NCI-H345 treated with DMSO at 0.1 percent for 48 hours (cell line): Measurements from ENCODE around the gene SLC12A8.

ENCODE experiments used
- DNase-seq: peaks from one replicate; lab custom pipeline; 2025; ENCODE audit not compliant: unreplicated experiment; lab: John Stamatoyannopoulos, UW

Gene SLC12A8

DNA sequence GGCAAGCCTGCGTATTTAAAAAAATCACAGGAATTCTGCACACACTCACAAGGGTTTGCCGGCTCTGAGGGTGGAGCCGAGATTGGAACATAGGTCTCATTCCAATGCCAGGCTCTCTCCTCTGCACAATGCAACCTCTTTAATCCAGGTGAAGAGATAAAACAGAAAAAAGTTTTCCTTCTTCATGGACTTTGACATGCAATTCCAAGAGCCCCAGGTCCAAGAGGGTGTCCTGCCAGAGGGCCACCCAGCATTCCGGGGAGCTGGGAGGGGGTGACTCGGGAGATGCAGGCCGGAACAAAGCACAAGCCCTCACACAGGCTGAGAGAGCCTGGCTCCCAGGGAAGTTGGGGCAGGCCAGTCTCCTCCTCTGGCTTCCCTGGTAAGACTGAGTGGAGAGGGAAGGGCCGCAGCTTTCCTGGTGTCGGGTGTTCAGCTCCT, 6.7 kb upstream of the SLC12A8 start:
- DNase-seq, result no peak

- no peak for DNase-seq
Observed at GRCh38 chr3:125214738-125215137, 2.2 kb upstream of the SLC12A8 start.

DNA sequence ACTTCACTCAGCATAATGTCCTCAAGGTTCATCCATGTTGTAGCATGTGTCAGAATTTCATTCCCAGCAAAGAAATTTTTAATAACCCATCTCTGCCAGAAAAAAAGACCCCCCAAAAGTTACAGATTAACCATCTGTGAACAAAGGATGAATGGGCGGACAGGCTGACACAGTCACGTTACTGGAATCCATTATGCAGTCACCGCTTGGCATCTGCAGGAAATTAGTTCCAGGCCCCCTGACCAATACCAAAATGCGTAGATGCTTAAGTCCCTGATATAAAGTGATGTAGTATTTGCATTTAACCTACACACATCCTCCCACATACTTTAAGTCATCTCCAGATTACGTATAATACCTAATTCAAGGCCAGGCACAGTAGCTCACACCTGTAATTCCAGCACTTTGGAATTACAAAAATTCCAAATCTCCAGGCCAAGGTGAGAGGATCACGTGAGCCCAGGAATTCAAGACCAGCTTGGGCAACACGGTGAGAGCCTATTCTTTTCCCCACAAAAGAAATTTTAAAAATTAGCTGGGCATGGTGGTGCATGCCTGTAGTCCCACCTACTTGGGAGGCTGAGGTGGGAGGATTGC, 1.5 kb upstream of the SLC12A8 start:
- DNase-seq, result no peak

DNA sequence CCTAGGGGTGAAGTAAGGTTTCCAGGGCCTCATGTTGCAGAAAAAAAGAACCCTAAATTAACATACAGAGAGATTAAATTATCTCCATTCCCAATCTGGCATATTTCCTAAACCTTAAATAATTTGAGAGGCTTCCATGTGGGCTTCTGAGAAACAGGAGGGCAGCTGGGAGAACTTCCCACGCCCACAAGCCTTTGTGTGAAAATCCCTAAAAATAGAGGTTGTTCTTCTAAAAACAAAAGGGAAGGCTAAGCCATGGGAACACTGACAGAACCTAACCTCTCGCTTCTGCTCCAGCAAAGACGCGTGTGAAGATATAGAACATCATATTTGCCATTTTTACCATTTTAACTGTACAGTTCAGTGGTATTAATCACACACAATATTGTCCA, 812 bp upstream of the SLC12A8 start:
- DNase-seq, result no peak

- no peak for DNase-seq
Observed at GRCh38 chr3:125212091-125212508, 448 bp downstream of the SLC12A8 start.

DNA sequence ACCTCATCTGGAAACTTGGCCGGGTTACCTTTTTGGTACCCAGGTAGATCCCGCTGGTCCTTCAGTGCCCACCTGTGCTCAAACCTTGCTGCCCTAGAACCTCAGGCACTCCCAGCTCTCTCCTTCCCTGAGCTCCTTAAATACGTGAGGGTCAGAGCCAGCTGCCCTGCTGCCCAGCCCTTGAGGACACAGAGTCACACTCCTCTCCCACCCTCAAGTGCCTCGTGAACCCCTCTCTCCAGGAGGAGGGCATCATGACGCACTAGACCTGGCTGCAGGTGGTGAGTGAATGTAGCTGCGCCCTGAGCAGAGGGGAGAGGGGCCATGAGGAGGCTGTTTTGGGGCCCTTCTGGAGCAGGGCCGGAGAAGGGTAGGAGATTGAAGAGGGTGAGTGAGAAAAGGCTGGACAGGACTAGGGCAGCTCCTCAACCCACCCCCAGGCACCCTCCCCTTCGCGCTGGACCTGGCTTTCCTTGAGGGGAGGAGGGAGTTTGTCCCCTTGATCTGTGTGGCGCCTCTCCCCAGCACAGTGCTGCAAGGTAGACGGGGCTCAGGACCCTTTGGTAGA, 941 bp downstream of the SLC12A8 start:
- DNase-seq, result no peak

- no peak for DNase-seq
Observed at GRCh38 chr3:125207949-125208568, 4.5 kb downstream of the SLC12A8 start.

DNA sequence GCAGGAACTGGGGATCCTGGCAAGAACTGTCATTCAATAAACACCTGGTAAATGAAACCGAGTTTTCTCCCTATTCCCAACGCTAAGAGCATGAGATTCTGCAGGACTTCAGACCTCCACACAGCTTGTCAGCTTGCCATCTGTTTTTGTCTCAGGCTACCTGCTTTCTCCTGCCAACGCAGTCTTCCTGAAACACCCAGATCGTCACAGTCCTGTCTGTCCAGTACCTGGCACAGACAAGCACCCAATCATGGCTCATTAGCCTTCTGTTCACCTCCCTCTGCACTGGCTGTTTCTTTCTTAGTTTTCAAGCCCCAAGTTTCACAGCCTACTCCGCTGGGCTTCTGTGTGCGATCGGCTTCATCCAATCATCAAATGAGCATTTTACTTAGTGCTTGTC, 5.0 kb downstream of the SLC12A8 start:
- DNase-seq, result no peak

DNA sequence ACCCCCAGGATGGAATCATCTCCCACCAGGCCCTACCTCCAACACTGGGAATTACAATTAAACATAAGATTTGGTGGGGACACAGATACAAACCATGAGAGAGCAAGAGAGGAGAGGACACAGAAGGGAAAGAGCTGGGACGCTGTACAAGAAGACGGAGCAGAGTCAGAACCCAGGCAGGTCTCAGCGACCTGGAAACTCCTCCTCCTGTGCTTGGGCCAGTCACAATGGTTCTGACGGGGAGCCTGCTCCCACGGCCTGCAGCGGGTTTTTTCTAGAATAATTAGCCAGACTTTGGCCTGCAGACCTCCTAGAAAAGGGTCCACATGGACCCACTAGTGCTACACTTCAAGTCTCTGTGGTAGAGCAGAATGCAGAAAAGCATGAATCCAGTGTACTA, 5.6 kb downstream of the SLC12A8 start:
- DNase-seq, result no peak

- no peak for DNase-seq
Observed at GRCh38 chr3:125203731-125204130, 8.8 kb downstream of the SLC12A8 start.

DNA sequence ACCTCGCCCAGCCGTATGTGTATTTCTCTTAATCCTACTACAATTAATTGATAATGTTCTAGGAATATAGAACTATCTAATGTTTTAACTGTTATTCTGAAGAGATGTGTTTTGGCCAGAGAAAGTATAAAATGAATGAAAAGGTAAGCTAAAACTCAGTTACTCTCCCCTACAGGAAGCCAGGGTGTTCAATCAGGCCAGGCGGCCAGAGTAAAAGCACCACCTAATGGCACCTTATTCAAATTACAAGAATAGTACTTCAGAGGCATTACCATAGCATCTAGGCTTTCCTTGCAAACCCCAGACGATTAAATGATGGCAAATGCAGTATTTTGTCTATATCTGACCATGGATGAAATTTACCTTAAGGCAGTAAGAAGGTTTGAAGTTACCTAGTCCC, 10.4 kb downstream of the SLC12A8 start:
- no peak for DNase-seq

DNA sequence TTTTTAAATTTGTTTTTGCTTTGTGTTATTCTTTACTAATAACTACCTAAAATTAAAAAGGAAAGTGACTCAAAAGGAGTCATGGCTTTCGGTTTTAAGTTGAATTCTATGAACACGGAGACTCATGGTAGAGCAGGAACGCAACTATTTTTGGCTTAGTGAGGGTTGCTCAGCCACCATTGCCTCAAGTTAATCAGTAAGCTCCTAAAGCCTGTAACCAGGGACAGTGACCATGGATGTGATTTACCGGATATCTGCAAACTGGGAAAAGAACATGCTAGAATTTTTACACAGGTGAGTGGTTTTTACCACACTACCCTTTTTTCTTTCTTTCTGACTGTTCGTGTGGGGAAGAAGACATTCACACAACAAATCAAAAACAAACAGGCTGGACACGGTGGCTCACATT, 11.8 kb downstream of the SLC12A8 start:
- DNase-seq, result no peak

GRCh38 chr3:125194849-125195601, 17.5 kb downstream of the SLC12A8 start:
- DNase-seq, result no peak

DNA sequence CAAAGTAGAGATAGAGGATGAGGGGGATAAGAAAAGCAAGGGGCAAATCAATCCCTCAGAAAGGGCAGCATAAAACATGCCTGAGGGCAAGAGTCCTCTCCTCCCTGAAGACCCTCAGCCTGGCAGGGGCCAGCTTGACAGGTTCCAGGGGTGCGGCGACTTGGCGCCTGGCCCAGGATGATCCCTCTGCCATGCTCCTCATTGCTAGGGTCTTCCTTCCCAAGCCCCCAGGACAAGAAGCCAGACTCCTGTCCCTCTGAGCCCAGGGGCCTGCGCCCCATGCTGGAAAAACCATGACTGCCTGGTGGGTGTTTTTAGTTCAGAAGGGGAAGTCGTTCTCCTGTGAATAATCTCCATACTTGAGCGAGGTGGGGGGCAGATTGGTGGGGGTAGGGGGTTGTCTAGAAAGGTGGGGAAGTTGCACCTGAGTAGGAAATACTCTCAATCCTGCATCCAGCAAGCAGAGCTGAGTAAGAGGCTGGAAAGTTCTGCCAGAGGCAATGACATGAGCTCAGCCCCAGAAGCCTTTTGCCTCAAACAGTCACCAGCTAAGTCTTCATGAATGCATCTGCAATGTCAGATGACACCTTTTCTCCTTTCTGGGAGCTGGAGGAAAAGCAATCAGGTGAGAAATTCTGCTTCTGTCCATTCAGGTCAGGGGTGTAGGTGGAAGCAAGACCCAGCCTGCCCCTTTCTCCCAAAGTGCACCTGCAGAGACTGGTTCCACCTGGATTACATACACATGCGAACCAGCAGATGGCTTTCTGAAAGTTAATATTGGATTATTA, 18.3 kb downstream of the SLC12A8 start:
- no peak for DNase-seq

GRCh38 chr3:125192190-125193035, 20.1 kb downstream of the SLC12A8 start:
- no peak for DNase-seq

DNA sequence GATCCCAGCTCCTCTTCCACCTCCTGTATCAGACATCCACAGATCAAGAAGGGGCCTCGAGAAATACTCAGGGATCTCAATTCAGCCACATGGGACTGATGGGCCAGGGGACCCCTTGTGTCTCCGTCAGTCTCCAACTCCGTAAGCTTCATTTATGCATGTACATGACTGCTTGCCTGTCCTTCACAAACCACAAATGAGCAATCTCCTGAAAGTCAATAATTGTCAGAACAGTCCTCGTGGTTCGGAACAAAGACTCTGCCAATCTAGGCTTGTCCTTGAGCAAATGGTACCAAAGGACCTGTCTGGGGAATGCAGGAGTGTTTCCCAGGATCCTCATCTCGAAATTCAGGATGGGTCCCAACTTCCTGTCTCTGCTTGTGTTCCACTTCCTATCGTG, 20.8 kb downstream of the SLC12A8 start:
- DNase-seq, result no peak

GRCh38 chr3:125191256-125191655, 21.3 kb downstream of the SLC12A8 start:
- DNase-seq, result no peak

- no peak for DNase-seq
Observed at GRCh38 chr3:125190786-125191185, 21.8 kb downstream of the SLC12A8 start.

GRCh38 chr3:125189378-125190165, 23.0 kb downstream of the SLC12A8 start:
- DNase-seq, result no peak

GRCh38 chr3:125188955-125189354, 23.6 kb downstream of the SLC12A8 start:
- DNase-seq, result no peak
